Vagina (tissue), 2 donors: Measurements from ENCODE around the gene ASPHD2.

Experiments
- CTCF ChIP-seq, 3 experiments: fragments of 450-650 bp in 2 of 3; fragments of 200-600 bp in 1 of 3; sonication (generic) in 1 of 3; IDR thresholded peaks; one replicate each; pipeline ENCODE4 v1.5.1; 2017 to 2019; ENCODE audit warnings: antibody characterized with exemption in 3 of 3, mild to moderate bottlenecking in 2 of 3, moderate library complexity in 2 of 3
- POLR2A ChIP-seq, 2 donors: fragments of 450-650 bp; IDR thresholded peaks; one replicate each; pipeline ENCODE4 v1.6.1; 2017; ENCODE audit warnings: antibody characterized with exemption in 2 of 2, mild to moderate bottlenecking in 2 of 2, moderate library complexity in 2 of 2

- TF ChIP-seq CTCF (IDR thresholded peaks at IDR 0.05) (no peak), POLR2A (IDR thresholded peaks at IDR 0.05) (no peak)
Observed at GRCh38 chr22:26453812-26454500, 24.9 kb downstream of the ASPHD2 start.
